Suprapubic skin (tissue), 4 donors: ENCODE data around the gene KIF11. TPM values are rescaled to one million over a fixed set of nuclear protein-coding genes. Genes with fewer than 3 reads are reported as not detected.
A peak's percentile ranks its signal among the peaks of the same experiment; 100 is the strongest.

Experiments
- DNase-seq, 2 donors: peaks; one replicate each; pipeline ENCODE4 v3.0.0-alpha.2; 2019; ENCODE audit warnings: low spot score in 2 of 2
- H3K27ac ChIP-seq: fragments of 200-600 bp; sonication (generic); one replicate; pipeline ENCODE4 v1.5.1; 2019
- H3K27me3 ChIP-seq: fragments of 200-600 bp; sonication (generic); one replicate; pipeline ENCODE4 v1.5.1; 2019
- H3K36me3 ChIP-seq: fragments of 200-600 bp; sonication (generic); one replicate; pipeline ENCODE4 v1.5.1; 2019
- H3K4me1 ChIP-seq: fragments of 200-600 bp; sonication (generic); one replicate; pipeline ENCODE4 v1.5.1; 2019
- H3K4me3 ChIP-seq: fragments of 200-600 bp; sonication (generic); one replicate; pipeline ENCODE4 v1.5.1; 2019; ENCODE audit warnings: mild to moderate bottlenecking
- H3K9me3 ChIP-seq: fragments of 200-600 bp; sonication (generic); one replicate; pipeline ENCODE4 v1.5.1; 2019
- CTCF ChIP-seq, 2 donors: fragments of 200-600 bp in 1 of 2; fragments of 450-650 bp in 1 of 2; sonication (generic) in 1 of 2; IDR thresholded peaks; one replicate each; pipeline ENCODE4 v1.5.1; 2016 to 2019; ENCODE audit warnings: antibody characterized with exemption in 2 of 2, mild to moderate bottlenecking in 1 of 2, moderate library complexity in 1 of 2
- EP300 ChIP-seq: sonication (generic); formaldehyde crosslinking; IDR thresholded peaks from one replicate; pipeline ENCODE4 v1.6.1; 2017; ENCODE audit warnings: antibody characterized with exemption
- POLR2A ChIP-seq, 2 donors: fragments of 450-650 bp; IDR thresholded peaks; one replicate each; pipeline ENCODE4 v1.6.1; 2017; ENCODE audit warnings: antibody characterized with exemption in 2 of 2, mild to moderate bottlenecking in 2 of 2, moderate library complexity in 2 of 2
- POLR2AphosphoS5 ChIP-seq, 3 donors: sonication (generic); formaldehyde crosslinking; IDR thresholded peaks; one replicate each; pipeline ENCODE4 v1.6.1; 2017; ENCODE audit warnings: antibody characterized with exemption in 3 of 3
- WGBS: methylation state at CpG from one replicate; pipeline ENCODE4 v1.1.5; 2018; 5-methylcytosine and 5-hydroxymethylcytosine counted together
- total RNA-seq, 4 donors: library from RNA; depleted of rRNA; stranded (reverse); fragments of >200 nt; gene quantifications; one replicate each; pipeline ENCODE4 v1.1.0, GENCODE V29; 2016

The KIF11 gene
- total RNA-seq, 4 donors from 2014 or later, result 3.1 to 5.4 (median 4.1) TPM

- Histone ChIP-seq H3K27ac (no peak overlapping the region), H3K4me1 (peaks cover 7% of the 10 kb centered on the region), H3K4me3 (peak overlapping the region; percentile 33), H3K9me3 (no peaks in the 10 kb centered on the region), H3K27me3 (peaks cover 60% of the 10 kb centered on the region), H3K36me3 (no peaks in the 10 kb centered on the region)
- under 1% methylated on average over 32 of the region's 32 CpGs for WGBS
- no peak for DNase-seq
- no peak for TF ChIP-seq POLR2A (IDR thresholded peaks at IDR 0.05)
- no peak for TF ChIP-seq POLR2AphosphoS5 (IDR thresholded peaks at IDR 0.05)
- TF ChIP-seq CTCF (IDR thresholded peaks at IDR 0.05), result no peak
- no peak for TF ChIP-seq EP300
Measured at GRCh38 chr10:92699518-92700381, 106.8 kb downstream of the KIF11 start.

GRCh38 chr10:92702301-92702916, 109.5 kb downstream of the KIF11 start:
- peaks cover 40% of the 10 kb centered on the region for H3K27me3 ChIP-seq
- H3K4me3 ChIP-seq, result no peak overlapping the region
- H3K4me1 ChIP-seq, result peaks cover 7% of the 10 kb centered on the region
- H3K27ac ChIP-seq, result no peak overlapping the region
- H3K9me3 ChIP-seq, result no peaks in the 10 kb centered on the region
- 76% methylated on average over 4 of the region's 4 CpGs for WGBS
- TF ChIP-seq CTCF (IDR thresholded peaks at IDR 0.05) (no peak), POLR2AphosphoS5 (IDR thresholded peaks at IDR 0.05) (no peak), EP300 (no peak), POLR2A (IDR thresholded peaks at IDR 0.05) (no peak)
- no peaks in the 10 kb centered on the region for H3K36me3 ChIP-seq
- no peak for DNase-seq

Other genes with a start within 250 kb of the KIF11 start
- gene IDE, start 19.0 kb upstream of the KIF11 start, total RNA-seq, result 100 to 1,000 TPM; 107 to 300 (median 185) TPM
- 1 to 10 TPM; 1.3 to 5.6 (median 3.6) TPM for gene HHEX, start 96.8 kb downstream of the KIF11 start, total RNA-seq